Fibroblast of skin of right quadriceps (primary cell): ENCODE data around the gene CLEC5A.
"Not testable (repeated sequence)": the region's sequence is repeated elsewhere in the genome, so short reads cannot be mapped to it uniquely, and the experiment has no call there.

Experiments
- DNase-seq: peaks from one replicate; pipeline ENCODE4 v3.0.0-alpha.2; 2013

The CLEC5A gene

DNA sequence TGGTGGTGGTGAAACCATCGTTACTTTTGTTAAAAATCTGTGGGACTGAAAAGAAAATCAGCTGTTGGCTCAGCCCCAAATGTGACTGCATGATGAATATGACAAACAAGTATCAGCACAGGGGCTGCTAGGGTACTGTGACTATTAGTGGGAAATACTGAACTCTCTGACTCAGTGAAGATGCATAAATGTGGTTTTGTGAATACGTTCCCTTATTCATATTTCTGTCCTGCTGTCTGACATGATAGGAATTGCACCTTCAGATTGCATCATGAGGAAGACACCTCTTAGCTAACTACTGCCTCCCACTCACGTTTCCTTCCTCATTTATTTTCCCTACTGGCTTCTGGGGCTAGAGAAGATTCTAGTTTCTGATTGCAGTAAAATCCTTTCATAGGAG lies 1.4 kb downstream of the CLEC5A start:
- peak; percentile 17 for DNase-seq

- DNase-seq = no peak
These were observed 2.0 kb downstream of the CLEC5A start for GRCh38 chr7:141944811-141945210.

- DNase-seq = no peak
These were observed 2.9 kb downstream of the CLEC5A start for GRCh38 chr7:141943846-141944245.

DNA sequence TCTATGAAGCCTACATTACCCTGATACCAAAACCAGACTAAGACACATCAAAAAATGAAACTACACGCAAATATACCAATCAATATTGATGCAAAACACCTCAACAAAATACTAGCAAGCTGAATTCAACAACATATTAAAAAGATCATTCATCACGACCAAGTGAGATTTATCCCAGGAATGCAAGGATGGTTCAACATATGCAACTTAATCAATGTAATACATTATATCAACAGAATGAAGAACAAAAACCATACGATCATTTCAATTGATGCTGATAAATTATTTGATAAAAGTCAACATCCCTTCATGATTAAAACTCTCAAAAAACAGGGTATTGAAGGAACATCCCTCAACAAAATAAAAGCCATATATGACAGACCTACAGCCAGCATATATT lies 5.7 kb downstream of the CLEC5A start:
- no peak for DNase-seq

GRCh38 chr7:141930211-141930610 lies 16.6 kb downstream of the CLEC5A start:
- DNase-seq = no peak

DNA sequence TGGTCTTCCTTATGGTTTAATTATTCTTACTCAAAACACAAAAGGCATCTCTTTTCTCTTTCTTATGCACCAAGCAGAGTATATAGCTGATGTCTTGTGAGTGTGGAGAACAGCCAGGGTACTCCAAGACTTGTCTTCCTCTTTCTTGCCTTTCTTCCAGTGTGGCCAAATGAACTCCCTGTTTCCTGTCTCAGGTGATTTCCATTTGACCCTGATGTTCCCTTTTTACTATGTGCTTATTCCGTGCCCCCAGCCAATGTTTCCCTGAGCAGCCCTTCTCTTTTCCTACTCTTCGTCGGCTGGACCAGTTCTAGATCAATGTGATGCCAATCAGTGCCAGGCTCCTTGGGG lies 18.0 kb downstream of the CLEC5A start:
- DNase-seq = no peak

- no peak for DNase-seq
These were observed 18.5 kb downstream of the CLEC5A start for GRCh38 chr7:141928146-141928844.

DNA sequence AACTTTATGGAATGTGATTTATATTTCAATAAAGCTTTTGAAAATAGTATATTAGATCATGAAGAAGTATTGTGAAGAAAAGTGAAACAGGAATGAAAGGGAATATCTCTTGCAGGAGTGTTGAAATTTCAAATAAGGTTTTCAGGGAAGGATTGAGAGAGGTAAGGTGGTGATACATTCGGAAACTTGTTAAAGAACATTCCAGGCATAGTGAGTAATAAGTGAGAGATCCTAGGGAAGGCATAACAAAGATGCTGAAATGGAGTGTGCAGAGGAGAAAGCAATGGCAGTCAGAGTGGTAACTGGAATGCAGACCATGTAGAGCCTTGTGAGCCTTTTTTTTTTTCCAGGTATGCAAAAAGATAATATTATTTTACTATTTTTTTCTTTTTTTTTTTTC lies 26.5 kb downstream of the CLEC5A start:
- DNase-seq = no peak

DNA sequence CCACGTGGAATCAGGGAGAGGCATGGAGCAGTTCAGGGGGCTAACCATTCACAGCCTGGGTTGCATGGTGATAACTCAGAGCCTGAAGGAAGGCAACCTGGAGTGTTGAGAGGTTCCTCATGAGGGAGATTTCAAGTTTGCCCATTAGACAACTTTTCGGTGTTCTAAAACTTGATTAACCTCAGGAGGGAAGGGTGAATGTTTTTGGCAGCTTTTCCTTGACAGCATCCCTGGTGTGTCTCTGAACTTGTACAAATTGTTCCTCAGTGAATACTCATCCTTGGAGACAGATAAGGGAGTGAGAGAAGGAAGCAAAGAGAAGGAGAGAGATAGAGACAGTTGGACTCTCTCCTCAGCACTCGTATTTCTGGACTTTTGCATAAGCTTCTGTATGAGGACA lies 30.7 kb downstream of the CLEC5A start, which contains the start of gene OR9A4:
TSS of gene OR9A4 (plus strand) at position 301 of the 400 bp plus-strand sequence. CDS start 2,477 bp downstream, outside the sequence.
- no peak for DNase-seq

- no peak for DNase-seq
These were observed 31.2 kb downstream of the CLEC5A start for GRCh38 chr7:141915565-141915964.

DNA sequence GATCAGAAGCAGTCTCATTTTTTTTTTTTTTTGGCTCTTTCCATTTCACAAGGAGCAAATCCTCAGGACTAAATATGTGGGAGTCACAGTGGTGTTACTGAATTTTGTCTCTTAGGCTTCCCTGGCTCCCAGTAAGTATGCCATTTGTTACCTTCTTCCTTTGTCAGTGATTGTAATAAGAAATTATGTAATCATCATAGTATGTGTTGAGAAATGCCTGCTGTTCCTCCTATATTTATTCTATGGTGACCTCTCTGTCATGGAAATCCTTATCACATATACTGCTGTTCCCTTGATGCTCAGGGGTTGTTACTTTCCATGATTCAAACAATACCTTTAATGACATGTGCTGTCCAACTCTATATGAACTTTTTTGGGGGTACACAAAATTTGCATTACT lies 35.4 kb downstream of the CLEC5A start:
- DNase-seq = no peak

DNA sequence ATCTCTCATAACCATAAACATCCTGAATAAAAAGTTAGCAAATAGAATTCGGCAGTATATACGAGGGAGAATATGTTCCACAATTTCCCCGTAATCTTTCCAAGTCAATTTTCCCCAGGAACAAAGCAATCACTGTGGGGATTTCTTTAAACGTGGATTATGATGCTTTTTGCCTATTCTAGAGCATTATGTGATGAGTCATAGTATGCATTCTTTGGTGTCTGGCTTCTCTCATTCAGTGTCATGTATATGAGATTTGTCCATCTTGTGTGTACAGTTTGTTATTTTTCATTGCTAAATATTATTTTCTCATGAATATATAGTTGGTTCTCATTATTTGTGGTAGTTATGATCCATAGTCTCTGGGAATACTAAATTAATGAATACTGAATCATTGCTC lies 40.5 kb downstream of the CLEC5A start:
- DNase-seq = no peak

- not testable (repeated sequence) for DNase-seq
These were observed 47.4 kb downstream of the CLEC5A start for GRCh38 chr7:141899366-141899765.

DNA sequence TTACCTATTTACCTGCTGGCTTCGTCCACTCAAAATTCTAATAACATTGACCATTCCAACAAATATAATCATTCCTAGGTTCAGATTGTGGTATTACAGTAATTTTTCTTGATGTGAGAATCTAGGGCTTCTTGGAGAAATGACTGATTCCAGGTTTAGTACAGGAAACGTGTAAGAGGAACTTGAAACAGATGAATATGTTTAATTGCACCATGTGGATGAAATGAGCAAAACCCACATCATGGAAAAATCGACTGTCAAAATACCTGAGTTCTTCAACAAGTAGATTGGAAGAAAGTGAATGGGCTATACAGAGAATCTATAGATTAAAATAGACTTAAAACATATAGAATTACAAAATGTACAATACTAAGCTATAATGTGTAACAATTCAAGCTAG lies 55.4 kb downstream of the CLEC5A start:
- no peak for DNase-seq

DNA sequence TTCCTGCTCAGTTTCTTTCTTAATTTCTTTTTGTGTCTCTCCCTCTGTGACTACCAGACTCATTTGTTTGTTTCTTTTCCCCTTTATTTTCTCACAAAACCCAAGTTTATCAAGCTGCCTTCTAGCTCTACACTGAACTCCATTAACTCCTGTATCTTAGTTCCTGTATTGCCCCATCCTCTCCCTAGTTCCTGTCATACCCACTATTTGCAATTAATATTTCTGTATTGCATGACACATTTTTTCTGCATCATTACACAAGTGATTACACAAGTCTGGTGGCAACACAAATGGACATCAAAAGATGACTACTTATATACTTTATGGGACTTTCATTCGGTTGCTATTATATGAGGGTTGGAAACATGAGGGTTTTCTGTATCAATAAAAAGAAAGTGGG lies 57.5 kb downstream of the CLEC5A start:
- no peak for DNase-seq

- DNase-seq = no peak
These were observed 62.1 kb downstream of the CLEC5A start for GRCh38 chr7:141884539-141885225.

GRCh38 chr7:141880960-141881359 lies 65.8 kb downstream of the CLEC5A start:
- no peak for DNase-seq

DNA sequence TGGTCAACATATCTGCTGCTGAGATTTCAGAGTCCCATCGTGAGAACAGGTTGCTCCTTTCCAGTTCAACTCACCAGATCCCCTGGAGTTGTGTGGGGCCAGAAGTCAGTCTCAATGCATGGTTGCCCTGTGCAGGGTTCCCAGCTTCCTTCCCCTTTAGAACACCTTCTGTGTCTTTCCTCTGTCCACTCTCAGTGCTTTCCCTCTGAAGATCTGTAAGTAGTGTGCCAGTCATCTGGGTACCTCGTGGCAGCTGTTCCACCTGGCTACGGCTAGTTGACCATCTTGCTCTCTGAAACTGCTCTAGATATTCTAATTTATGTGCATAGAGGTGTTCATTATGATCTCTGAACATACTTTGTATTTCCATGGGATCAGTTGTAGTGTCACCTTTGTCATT lies 69.4 kb downstream of the CLEC5A start:
- DNase-seq = no peak
